Measurements from ENCODE around the gene VWA8.

The VWA8 gene

GRCh38 chr13:41694545-41695301 lies 266.2 kb downstream of the VWA8 start:
- H3K4me3 ChIP-seq (ENCODE audit: low read length), result no peak overlapping the region
- peak; percentile 90 for DNase-seq (ENCODE audit: low read depth)
- TF ChIP-seq CTCF (IDR thresholded peaks at IDR 0.05; ENCODE audit: insufficient read depth, low read depth, low read length, missing control alignments), result no peak

- TF ChIP-seq CTCF (IDR thresholded peaks at IDR 0.05; ENCODE audit: insufficient read depth, low read depth, low read length, missing control alignments), result no peak
- DNase-seq (ENCODE audit: low read depth), result peak; percentile 10
- no peak overlapping the region for H3K4me3 ChIP-seq (ENCODE audit: low read length)
These were observed 267.5 kb downstream of the VWA8 start for GRCh38 chr13:41693434-41693833.

GRCh38 chr13:41691274-41691673 lies 269.6 kb downstream of the VWA8 start:
- peak; percentile 24 for DNase-seq (ENCODE audit: low read depth)
- H3K4me3 ChIP-seq (ENCODE audit: low read length), result no peak overlapping the region
- TF ChIP-seq CTCF (IDR thresholded peaks at IDR 0.05; ENCODE audit: insufficient read depth, low read depth, low read length, missing control alignments), result no peak

GRCh38 chr13:41682766-41683165 lies 278.1 kb downstream of the VWA8 start:
- no peak overlapping the region for H3K4me3 ChIP-seq (ENCODE audit: low read length)
- no peak for DNase-seq (ENCODE audit: low read depth)
- TF ChIP-seq CTCF (IDR thresholded peaks at IDR 0.05; ENCODE audit: insufficient read depth, low read depth, low read length, missing control alignments), result no peak

GRCh38 chr13:41682001-41682400 lies 278.9 kb downstream of the VWA8 start:
- DNase-seq (ENCODE audit: low read depth), result no peak
- no peak for TF ChIP-seq CTCF (IDR thresholded peaks at IDR 0.05; ENCODE audit: insufficient read depth, low read depth, low read length, missing control alignments)

GRCh38 chr13:41681587-41681986 lies 279.3 kb downstream of the VWA8 start:
- TF ChIP-seq CTCF (IDR thresholded peaks at IDR 0.05; ENCODE audit: insufficient read depth, low read depth, low read length, missing control alignments), result no peak
- no peak for DNase-seq (ENCODE audit: low read depth)
- H3K4me3 ChIP-seq (ENCODE audit: low read length), result no peak overlapping the region

More at GRCh38 chr13:41682001-41682400, 278.9 kb downstream of the VWA8 start:
- H3K4me3 ChIP-seq (ENCODE audit: low read length), result no peak overlapping the region

- TF ChIP-seq CTCF (IDR thresholded peaks at IDR 0.05; ENCODE audit: insufficient read depth, low read depth, low read length, missing control alignments), result no peak
- H3K4me3 ChIP-seq (ENCODE audit: low read length), result no peak overlapping the region
- no peak for DNase-seq (ENCODE audit: low read depth)
These were observed 280.0 kb downstream of the VWA8 start for GRCh38 chr13:41680900-41681299.
